D721Med (cell line): ENCODE results near the gene PRKACB.

ENCODE experiments used
- DNase-seq: peaks from one replicate; pipeline ENCODE4 v3.0.0; 2011; ENCODE audit warnings: low spot score; ENCODE audit not compliant: insufficient read length
- FAIRE-seq: peaks from 2 replicates; lab custom pipeline; 2011; peaks lifted over from hg19 to GRCh38; lab: Jason Lieb, UNC
- CTCF ChIP-seq: IDR thresholded peaks from 2 replicates; pipeline ENCODE4 v1.5.1; 2012; ENCODE audit warnings: mild to moderate bottlenecking, control low read depth; ENCODE audit not compliant: insufficient read depth; ENCODE audit errors: missing control alignments

PRKACB gene

GRCh38 chr1:84245563-84245962, 101.5 kb downstream of the PRKACB start:
- no peak for DNase-seq
- FAIRE-seq: no peak
- no peak for TF ChIP-seq CTCF

GRCh38 chr1:84246213-84246612, 102.1 kb downstream of the PRKACB start:
- TF ChIP-seq CTCF: no peak
- FAIRE-seq: no peak
- no peak for DNase-seq

- FAIRE-seq (no peak), DNase-seq (no peak)
- TF ChIP-seq CTCF: no peak
Observed at GRCh38 chr1:84247425-84248220, 103.6 kb downstream of the PRKACB start.

- FAIRE-seq (no peak), DNase-seq (no peak)
- no peak for TF ChIP-seq CTCF
Observed at GRCh38 chr1:84250668-84251067, 106.6 kb downstream of the PRKACB start.

- FAIRE-seq (peak; percentile 84), DNase-seq (no peak)
- TF ChIP-seq CTCF: no peak
Observed at GRCh38 chr1:84253036-84253435, 109.0 kb downstream of the PRKACB start.

- TF ChIP-seq CTCF: no peak
- DNase-seq: no peak
- no peak for FAIRE-seq
Observed at GRCh38 chr1:84253891-84254290, 109.8 kb downstream of the PRKACB start.

GRCh38 chr1:84254703-84255238, 110.7 kb downstream of the PRKACB start:
- no peak for TF ChIP-seq CTCF
- no peak for FAIRE-seq
- DNase-seq: no peak
